Lower lobe of right lung (tissue), 2 donors: Measurements from ENCODE around the gene DNAJC18. TPM values are rescaled to one million over a fixed set of nuclear protein-coding genes. Genes with fewer than 3 reads are reported as not detected.
A peak's percentile ranks its signal among the peaks of the same experiment; 100 is the strongest.

ENCODE experiments used
- ATAC-seq, 2 donors: fragments of 200-7000 bp; cut with Tn5 transposase; one replicate each; pipeline ENCODE4 v1.9.1; 2020 to 2022; ENCODE audit warnings: mild to moderate bottlenecking in 2 of 2, moderate library complexity in 2 of 2
- DNase-seq: peaks from one replicate; pipeline ENCODE4 v3.0.0-alpha.2; 2020
- H3K27ac ChIP-seq: fragments of 200-600 bp; one replicate; pipeline ENCODE4 v1.8.0; 2022
- H3K27me3 ChIP-seq: fragments of 200-600 bp; one replicate; pipeline ENCODE4 v1.8.0; 2022; ENCODE audit warnings: low read depth
- H3K36me3 ChIP-seq: fragments of 200-600 bp; one replicate; pipeline ENCODE4 v1.8.0; 2022; ENCODE audit warnings: mild to moderate bottlenecking
- H3K4me1 ChIP-seq: fragments of 200-600 bp; one replicate; pipeline ENCODE4 v1.8.0; 2022
- H3K4me3 ChIP-seq: fragments of 200-600 bp; one replicate; pipeline ENCODE4 v1.8.0; 2022; ENCODE audit warnings: mild to moderate bottlenecking
- H3K9me3 ChIP-seq: fragments of 200-600 bp; one replicate; pipeline ENCODE4 v1.8.0; 2022
- intact Hi-C: fragments of 100-400 bp; cut with DNase I; formaldehyde crosslinking; loops from one replicate; pipeline ENCODE4 v1.11.0; 2022
- total RNA-seq: library from RNA; stranded (reverse); fragmentation: NEBNext Ultra II Directional; extraction: Animal tissue kit (Norgen Biotek cat#: 25700); gene quantifications from one replicate; pipeline ENCODE4 v1.2.1, GENCODE V29; 2021
- TF ChIP-seq, protein P1 (sequence below): fragments of 200-600 bp; IDR thresholded peaks from one replicate; pipeline ENCODE4 v1.8.0; 2022; ENCODE audit warnings: antibody characterized with exemption, mild to moderate bottlenecking
- donor health status: DM: no; HTN: yes; CAD: no; lungs with severe emphysema.

The DNAJC18 gene
- total RNA-seq, 1 donor from 2014 or later = 10.0 TPM

DNA sequence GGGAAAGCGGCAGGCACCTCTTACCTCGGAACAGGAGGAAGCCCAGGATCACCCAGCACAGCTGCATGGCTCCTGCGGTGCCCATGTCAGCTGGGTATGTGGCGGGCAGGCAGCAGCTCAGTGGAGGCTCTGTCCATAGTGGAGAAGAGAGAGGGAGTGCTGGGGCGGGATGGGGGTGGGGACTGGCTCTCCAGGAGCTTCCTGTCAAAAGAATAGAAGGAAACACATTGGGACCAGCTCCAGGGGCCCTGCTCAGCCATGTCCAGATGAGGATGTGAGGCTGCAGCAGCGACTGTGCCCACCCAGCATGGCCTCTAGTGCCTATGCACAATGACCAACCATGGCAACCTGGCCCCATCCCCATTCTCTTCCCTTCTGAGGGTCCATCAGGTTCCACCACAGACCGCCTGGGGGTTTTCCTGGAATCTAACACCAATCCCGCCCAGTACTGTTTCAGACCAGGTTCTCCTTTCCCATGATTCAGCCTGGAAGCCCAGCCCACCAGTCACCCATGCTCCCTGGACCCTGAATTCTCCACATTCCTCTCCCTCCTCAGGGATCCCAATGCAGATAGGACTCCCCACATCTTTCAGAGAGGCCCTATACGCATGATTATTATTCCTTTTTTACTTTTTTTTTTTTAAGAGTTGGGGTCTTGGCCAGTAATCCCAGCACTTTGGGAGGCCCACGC is 23.4 kb upstream of the DNAJC18 start, which contains the start of gene ECSCR:
TSS of gene ECSCR (minus strand) at position 158 of the 691 bp plus-strand sequence. CDS start at position 85, 73 bp downstream.
- H3K9me3 ChIP-seq = no peaks in the 10 kb centered on the region
- H3K4me3 ChIP-seq = peak within 1 kb of the TSS; percentile 59
- peaks cover under 1% of the 10 kb centered on the region for H3K36me3 ChIP-seq
- ATAC-seq (peak; percentile 17 to 33), DNase-seq (no peak)
- TF ChIP-seq, protein P1, sequence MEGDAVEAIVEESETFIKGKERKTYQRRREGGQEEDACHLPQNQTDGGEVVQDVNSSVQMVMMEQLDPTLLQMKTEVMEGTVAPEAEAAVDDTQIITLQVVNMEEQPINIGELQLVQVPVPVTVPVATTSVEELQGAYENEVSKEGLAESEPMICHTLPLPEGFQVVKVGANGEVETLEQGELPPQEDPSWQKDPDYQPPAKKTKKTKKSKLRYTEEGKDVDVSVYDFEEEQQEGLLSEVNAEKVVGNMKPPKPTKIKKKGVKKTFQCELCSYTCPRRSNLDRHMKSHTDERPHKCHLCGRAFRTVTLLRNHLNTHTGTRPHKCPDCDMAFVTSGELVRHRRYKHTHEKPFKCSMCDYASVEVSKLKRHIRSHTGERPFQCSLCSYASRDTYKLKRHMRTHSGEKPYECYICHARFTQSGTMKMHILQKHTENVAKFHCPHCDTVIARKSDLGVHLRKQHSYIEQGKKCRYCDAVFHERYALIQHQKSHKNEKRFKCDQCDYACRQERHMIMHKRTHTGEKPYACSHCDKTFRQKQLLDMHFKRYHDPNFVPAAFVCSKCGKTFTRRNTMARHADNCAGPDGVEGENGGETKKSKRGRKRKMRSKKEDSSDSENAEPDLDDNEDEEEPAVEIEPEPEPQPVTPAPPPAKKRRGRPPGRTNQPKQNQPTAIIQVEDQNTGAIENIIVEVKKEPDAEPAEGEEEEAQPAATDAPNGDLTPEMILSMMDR = no peak
- intact Hi-C loops = no loop called here
- H3K4me1 ChIP-seq = peaks cover 32% of the 10 kb centered on the region
- no peaks in the 10 kb centered on the region for H3K27me3 ChIP-seq
- peak within 1 kb of the TSS; percentile 84 for H3K27ac ChIP-seq

DNA sequence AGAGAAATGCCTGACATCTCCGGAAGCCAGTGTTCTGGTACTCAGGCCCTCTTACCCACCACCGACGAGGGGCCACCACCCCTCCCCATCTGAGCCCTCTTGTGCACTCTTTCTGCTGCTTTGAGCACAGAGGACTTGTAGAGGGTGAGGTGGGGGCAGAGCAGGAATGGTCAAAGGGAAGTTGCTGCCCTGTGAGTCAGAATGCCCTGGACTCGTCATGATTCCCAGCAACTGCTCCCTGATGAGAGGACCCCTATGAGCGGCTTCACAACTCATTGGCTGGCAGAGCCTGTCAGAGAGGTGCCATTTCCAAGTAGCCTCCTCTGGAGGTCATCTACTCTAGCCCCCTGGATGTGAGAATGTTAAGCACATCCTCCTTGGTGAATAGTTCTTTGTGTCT is 22.4 kb upstream of the DNAJC18 start:
- H3K9me3 ChIP-seq = no peaks in the 10 kb centered on the region
- H3K4me1 ChIP-seq = peaks cover 34% of the 10 kb centered on the region
- TF ChIP-seq, protein P1 = no peak
- peaks cover 7% of the 10 kb centered on the region for H3K36me3 ChIP-seq
- no peak for DNase-seq
- intact Hi-C loops = no loop called here
- H3K27ac ChIP-seq = peak overlapping the region; percentile 84
- H3K27me3 ChIP-seq = no peaks in the 10 kb centered on the region
- ATAC-seq = no peak
- H3K4me3 ChIP-seq = peak overlapping the region; percentile 59

DNA sequence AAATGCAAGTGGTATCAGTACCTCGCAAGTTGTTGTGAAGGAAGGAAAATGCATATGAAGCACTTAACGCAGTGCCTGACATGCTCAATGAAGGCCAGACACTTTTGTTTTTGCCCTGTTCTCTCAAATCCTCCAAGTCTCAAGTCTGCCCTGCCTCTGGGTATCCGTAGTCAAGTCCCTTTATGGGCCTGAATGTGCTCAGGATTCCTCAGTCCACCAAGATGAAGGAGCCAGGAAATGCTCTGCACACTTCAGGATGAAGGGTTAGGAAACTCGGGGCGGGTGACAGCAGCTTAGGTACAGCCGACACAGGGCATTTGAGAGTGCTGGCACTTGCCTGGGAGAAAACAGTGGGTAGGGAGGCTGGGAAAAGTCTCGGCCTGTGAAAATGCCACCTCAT is 21.9 kb upstream of the DNAJC18 start:
- no peaks in the 10 kb centered on the region for H3K27me3 ChIP-seq
- ATAC-seq = no peak
- TF ChIP-seq, protein P1 = no peak
- DNase-seq = no peak
- intact Hi-C loops = no loop called here
- H3K27ac ChIP-seq = peak overlapping the region; percentile 84
- H3K4me1 ChIP-seq = peaks cover 34% of the 10 kb centered on the region
- no peaks in the 10 kb centered on the region for H3K9me3 ChIP-seq
- peaks cover 7% of the 10 kb centered on the region for H3K36me3 ChIP-seq
- peak overlapping the region; percentile 59 for H3K4me3 ChIP-seq

DNA sequence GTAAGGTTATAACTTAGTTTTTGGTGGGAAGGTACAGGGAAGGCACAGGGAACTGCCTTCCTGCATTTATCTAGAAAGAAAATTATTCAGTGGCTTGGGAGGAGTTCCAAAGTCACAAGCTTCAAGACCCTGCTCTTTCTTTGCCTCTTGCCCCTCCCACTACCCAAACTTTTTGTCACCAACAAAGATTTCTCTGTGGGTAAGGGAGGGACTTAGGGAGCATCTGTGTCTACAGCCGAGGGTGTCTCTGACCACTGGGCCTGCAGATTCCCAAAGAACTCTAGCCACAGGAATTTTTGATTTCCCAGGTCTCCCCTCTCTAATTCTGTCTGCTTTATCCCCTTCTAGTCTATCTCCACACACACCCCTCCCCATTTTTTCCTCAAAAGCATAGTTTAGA is 21.1 kb upstream of the DNAJC18 start:
- Histone ChIP-seq H3K36me3 (peaks cover 10% of the 10 kb centered on the region), H3K9me3 (no peaks in the 10 kb centered on the region), H3K4me1 (peaks cover 34% of the 10 kb centered on the region), H3K27ac (peak overlapping the region; percentile 84), H3K27me3 (no peaks in the 10 kb centered on the region), H3K4me3 (peak overlapping the region; percentile 59)
- DNase-seq (no peak), ATAC-seq (no peak)
- intact Hi-C loops = no loop called here
- TF ChIP-seq, protein P1 = no peak

DNA sequence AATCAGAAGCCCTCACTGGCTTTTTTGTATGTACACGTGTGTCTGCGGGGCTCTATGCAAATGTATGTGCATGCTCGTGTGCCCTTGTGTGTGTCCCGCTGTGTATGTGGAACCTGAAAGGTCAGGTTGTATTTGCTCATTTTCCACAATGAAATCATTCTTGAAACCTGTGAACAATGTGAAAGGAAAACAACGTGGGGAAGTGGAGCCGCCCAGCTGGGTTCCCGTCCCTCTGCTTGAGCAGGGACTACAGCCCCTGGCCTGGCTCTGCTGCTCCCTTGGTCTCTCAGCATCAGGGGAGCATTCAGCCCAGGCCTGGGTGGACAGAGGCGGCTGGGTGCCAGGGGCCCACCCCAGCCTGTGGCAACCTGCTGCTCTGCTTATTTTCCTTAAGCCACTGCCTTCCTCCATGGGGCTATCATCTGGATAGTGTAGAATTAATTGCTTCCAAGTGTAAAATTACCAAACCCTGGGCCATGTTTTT is 20.2 kb upstream of the DNAJC18 start:
- peak overlapping the region; percentile 23 for H3K4me3 ChIP-seq
- ATAC-seq (peak; percentile 27 to 41), DNase-seq (no peak)
- peaks cover 34% of the 10 kb centered on the region for H3K4me1 ChIP-seq
- H3K27ac ChIP-seq = peak overlapping the region; percentile 78
- H3K9me3 ChIP-seq = no peaks in the 10 kb centered on the region
- H3K36me3 ChIP-seq = peaks cover 15% of the 10 kb centered on the region
- no peaks in the 10 kb centered on the region for H3K27me3 ChIP-seq
- intact Hi-C loops = no loop called here
- TF ChIP-seq, protein P1 = no peak
